GM06990 (cell line): ENCODE measurements around the gene CCM2L.

Experiments used
- DNase-seq: peaks from one replicate; pipeline ENCODE4 v3.0.0-alpha.2; 2011; ENCODE audit not compliant: insufficient read length; ENCODE audit errors: extremely low read depth
- H3K27me3 ChIP-seq: replicated peaks from 2 replicates; pipeline ENCODE4 v1.6.0; 2011; ENCODE audit warnings: low read length; ENCODE audit not compliant: control insufficient read depth, insufficient read depth
- H3K36me3 ChIP-seq: 2 replicates; pipeline ENCODE4 v1.5.1; 2011; ENCODE audit warnings: low read length; ENCODE audit not compliant: control insufficient read depth, insufficient read depth
- H3K4me3 ChIP-seq: replicated peaks from 2 replicates; pipeline ENCODE4 v1.5.1; 2011; ENCODE audit warnings: low read depth, mild to moderate bottlenecking, control low read depth, low read length
- TF ChIP-seq, protein P1 (sequence below): IDR thresholded peaks from 2 replicates; pipeline ENCODE4 v1.5.1; 2011; ENCODE audit warnings: low read length, control low read depth, mild to moderate bottlenecking, inconsistent platforms; ENCODE audit not compliant: insufficient read depth, poor library complexity, severe bottlenecking

Gene CCM2L

DNA sequence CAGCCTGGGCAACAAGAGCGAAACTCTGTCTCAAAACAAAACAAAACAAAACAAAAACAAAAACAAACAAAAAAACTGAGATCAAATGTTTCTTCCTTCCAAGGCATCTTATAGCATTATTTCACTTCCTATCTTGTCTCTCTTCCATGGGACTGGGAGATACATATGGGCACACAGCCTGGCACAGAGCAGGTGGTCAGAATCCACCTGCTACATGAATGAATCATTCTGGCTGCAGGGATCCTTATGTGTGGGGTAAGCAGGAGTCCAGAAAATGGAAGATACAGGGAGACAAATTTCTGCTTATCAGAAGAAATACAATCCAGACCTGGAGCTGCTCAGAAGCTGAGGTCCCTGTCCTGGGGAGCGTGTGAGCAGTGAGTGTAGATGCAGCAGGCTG, 18.2 kb upstream of the CCM2L start:
- Histone ChIP-seq H3K4me3 (no peak overlapping the region), H3K36me3 (no peaks in the 10 kb centered on the region), H3K27me3 (peaks cover 3% of the 10 kb centered on the region)
- DNase-seq, result no peak
- TF ChIP-seq, protein P1, sequence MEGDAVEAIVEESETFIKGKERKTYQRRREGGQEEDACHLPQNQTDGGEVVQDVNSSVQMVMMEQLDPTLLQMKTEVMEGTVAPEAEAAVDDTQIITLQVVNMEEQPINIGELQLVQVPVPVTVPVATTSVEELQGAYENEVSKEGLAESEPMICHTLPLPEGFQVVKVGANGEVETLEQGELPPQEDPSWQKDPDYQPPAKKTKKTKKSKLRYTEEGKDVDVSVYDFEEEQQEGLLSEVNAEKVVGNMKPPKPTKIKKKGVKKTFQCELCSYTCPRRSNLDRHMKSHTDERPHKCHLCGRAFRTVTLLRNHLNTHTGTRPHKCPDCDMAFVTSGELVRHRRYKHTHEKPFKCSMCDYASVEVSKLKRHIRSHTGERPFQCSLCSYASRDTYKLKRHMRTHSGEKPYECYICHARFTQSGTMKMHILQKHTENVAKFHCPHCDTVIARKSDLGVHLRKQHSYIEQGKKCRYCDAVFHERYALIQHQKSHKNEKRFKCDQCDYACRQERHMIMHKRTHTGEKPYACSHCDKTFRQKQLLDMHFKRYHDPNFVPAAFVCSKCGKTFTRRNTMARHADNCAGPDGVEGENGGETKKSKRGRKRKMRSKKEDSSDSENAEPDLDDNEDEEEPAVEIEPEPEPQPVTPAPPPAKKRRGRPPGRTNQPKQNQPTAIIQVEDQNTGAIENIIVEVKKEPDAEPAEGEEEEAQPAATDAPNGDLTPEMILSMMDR, result no peak

DNA sequence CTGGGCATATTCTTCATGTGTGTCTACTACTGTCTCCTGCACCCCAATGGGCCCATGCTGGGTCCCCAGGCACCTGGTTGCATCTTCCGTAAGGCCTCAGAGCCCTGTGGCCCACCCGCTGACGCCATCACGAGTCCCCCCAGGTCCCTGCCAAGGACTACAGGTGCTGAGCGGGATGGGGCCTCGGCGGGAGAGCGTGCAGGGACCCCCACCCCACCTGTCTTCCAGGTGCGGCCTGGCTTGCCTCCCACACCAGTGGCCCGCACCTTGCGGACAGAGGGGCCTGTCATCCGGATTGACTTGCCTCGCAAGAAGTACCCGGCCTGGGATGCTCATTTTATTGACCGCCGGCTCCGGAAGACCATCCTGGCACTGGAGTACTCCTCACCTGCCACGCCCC, 13.2 kb upstream of the CCM2L start:
- TF ChIP-seq, protein P1, result no peak
- peaks cover 3% of the 10 kb centered on the region for H3K27me3 ChIP-seq
- no peaks in the 10 kb centered on the region for H3K36me3 ChIP-seq
- no peak overlapping the region for H3K4me3 ChIP-seq
- no peak for DNase-seq

DNA sequence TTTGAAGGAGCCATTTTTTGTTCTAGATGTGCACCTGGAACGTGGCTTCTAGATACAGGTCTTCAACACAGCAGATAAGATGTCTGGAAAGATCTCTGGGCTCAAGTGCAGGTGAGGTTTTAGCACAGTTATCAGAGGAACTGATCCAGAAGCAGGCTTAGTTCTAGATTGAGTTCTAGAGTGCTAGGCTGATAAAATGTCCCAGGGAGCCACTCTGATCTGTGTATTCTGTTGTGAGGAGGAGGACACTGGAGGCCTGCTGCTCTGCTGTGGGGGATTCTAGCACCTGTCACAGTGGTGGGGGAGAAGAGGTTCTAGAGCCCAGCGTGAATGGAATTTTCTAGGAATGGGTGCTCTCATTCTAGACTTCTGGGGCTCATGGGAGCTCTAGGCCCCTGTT, 12.0 kb upstream of the CCM2L start:
- Histone ChIP-seq H3K4me3 (no peak overlapping the region), H3K27me3 (peaks cover 3% of the 10 kb centered on the region), H3K36me3 (no peaks in the 10 kb centered on the region)
- DNase-seq, result no peak
- TF ChIP-seq, protein P1, result no peak

DNA sequence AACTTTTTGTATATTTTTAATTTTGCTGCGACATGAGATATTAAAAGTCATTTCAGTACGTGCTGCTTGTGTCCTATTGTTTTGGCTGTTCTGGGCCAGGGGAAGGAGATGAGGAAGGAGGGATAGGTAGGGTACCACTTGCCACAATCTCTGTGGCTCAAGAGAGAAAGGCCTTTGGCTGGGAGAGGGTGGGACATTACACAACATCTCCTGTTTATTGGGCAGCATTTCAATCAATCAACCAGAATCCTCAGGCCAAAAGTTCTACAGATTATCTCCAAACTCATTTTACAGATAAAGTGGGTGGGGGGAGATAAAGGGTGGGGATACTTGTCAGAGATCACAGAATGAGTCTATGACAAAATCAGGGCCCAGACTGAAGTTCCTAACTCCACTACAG, 6.9 kb upstream of the CCM2L start:
- TF ChIP-seq, protein P1, result no peak
- Histone ChIP-seq H3K36me3 (no peaks in the 10 kb centered on the region), H3K4me3 (no peak overlapping the region), H3K27me3 (no peaks in the 10 kb centered on the region)
- no peak for DNase-seq

DNA sequence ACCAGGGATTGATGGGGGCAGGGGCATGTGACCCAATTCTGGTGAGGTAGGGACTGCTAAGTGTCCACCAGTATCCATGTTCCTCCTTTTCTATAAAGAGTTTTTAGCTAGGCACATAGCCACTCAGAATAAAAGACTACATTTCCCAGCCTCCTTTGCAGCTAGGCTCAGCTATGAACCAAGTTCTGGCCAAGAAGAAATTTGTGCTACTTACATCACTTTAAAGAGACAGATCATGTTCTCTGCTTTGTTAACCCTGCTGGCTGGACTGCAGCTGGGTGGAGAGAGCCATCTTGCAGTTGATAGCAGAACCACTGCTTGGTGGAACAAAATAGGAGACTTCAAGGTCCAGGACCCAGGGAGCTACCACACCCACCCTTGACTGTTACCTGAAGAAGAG, 5.3 kb upstream of the CCM2L start:
- DNase-seq, result no peak
- TF ChIP-seq, protein P1, result no peak
- H3K27me3 ChIP-seq, result no peaks in the 10 kb centered on the region
- no peak overlapping the region for H3K4me3 ChIP-seq
- H3K36me3 ChIP-seq, result no peaks in the 10 kb centered on the region

DNA sequence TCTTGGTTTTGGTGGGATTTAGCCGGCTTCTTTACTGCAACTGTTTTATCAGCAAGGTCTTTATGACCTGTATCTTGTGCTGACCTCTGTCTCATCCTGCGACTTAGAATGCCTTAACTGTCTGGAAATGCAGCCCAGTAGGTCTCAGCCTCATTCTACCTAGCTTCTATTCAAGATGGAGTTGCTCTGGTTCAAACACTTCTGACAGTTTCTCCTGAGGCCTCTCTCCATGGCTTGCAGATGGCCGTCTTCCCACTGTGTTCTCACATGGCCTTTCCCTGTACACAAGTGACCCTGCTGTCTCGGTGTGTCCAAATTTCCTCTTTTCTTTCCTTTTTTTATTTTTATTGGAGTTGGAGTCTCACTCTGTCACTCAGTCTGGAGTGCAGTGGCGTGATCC, 4.2 kb upstream of the CCM2L start:
- no peak for DNase-seq
- H3K36me3 ChIP-seq, result no peaks in the 10 kb centered on the region
- TF ChIP-seq, protein P1, result no peak
- no peaks in the 10 kb centered on the region for H3K27me3 ChIP-seq
- H3K4me3 ChIP-seq, result no peak overlapping the region
